BE2C (cell line): ENCODE measurements around the gene PRKN.

Source experiments
- DNase-seq: peaks from one replicate; pipeline ENCODE4 v3.0.0-alpha.2; 2020
- H3K27me3 ChIP-seq: fragments of 250-450 bp; sonication (Bioruptor Pico); 2 replicates; pipeline ENCODE4 v1.5.1; 2020; ENCODE audit warnings: mild to moderate bottlenecking
- H3K36me3 ChIP-seq: fragments of 250-450 bp; sonication (Bioruptor Pico); 2 replicates; pipeline ENCODE4 v1.5.1; 2020; ENCODE audit warnings: mild to moderate bottlenecking
- H3K4me1 ChIP-seq: fragments of 250-450 bp; sonication (Bioruptor Pico); 2 replicates; pipeline ENCODE4 v1.5.1; 2020
- H3K4me3 ChIP-seq: 2 replicates; pipeline ENCODE4 v1.5.1; 2011; ENCODE audit warnings: low read depth, low read length
- H3K9me3 ChIP-seq: fragments of 250-450 bp; sonication (Bioruptor Pico); 2 replicates; pipeline ENCODE4 v1.5.1; 2020
- TF ChIP-seq, protein P1 (sequence below): IDR thresholded peaks from 2 replicates; pipeline ENCODE4 v1.5.1; 2012; ENCODE audit warnings: mild to moderate bottlenecking, low read depth, low read length

PRKN gene

DNA sequence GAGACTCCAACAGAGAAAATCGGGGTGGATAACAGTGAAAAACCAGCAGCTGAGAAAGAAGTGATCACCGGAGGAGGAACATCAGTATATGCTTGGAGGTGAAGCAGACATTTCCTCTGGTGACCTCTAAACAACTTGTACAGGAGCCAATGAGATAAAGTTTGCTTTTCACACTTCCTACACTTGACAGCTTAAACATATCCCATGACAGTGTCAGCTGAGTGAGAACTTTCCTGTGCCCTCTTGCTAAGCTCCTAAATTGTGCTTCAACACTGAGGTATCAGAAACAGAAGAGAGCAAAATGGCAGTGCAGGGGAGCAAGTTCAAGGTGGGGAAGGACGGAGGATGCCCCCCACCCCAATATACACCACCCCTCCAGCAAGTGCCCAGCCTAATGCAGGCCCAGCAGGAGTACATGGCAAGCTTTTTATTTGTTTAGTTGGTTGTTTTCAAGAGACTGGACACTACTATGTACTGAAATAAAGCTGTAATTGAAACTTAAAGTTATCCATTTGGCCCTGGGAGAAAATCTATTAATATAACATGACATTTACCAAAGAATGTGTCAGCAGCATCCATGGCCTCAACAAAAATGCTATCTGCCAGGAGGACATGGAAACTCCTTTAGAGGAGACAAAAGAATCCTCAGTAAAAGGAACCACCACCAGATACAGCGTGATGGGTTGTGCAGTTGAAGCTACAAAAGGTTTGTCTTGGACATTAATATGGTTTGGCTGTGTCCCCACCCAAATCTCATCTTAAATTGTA, 540.2 kb downstream of the PRKN start:
- Histone ChIP-seq H3K27me3 (no peaks in the 10 kb centered on the region), H3K4me3 (no peak overlapping the region), H3K36me3 (no peaks in the 10 kb centered on the region), H3K9me3 (no peaks in the 10 kb centered on the region), H3K4me1 (no peaks in the 10 kb centered on the region)
- DNase-seq, result no peak
- TF ChIP-seq, protein P1, sequence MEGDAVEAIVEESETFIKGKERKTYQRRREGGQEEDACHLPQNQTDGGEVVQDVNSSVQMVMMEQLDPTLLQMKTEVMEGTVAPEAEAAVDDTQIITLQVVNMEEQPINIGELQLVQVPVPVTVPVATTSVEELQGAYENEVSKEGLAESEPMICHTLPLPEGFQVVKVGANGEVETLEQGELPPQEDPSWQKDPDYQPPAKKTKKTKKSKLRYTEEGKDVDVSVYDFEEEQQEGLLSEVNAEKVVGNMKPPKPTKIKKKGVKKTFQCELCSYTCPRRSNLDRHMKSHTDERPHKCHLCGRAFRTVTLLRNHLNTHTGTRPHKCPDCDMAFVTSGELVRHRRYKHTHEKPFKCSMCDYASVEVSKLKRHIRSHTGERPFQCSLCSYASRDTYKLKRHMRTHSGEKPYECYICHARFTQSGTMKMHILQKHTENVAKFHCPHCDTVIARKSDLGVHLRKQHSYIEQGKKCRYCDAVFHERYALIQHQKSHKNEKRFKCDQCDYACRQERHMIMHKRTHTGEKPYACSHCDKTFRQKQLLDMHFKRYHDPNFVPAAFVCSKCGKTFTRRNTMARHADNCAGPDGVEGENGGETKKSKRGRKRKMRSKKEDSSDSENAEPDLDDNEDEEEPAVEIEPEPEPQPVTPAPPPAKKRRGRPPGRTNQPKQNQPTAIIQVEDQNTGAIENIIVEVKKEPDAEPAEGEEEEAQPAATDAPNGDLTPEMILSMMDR, result no peak

DNA sequence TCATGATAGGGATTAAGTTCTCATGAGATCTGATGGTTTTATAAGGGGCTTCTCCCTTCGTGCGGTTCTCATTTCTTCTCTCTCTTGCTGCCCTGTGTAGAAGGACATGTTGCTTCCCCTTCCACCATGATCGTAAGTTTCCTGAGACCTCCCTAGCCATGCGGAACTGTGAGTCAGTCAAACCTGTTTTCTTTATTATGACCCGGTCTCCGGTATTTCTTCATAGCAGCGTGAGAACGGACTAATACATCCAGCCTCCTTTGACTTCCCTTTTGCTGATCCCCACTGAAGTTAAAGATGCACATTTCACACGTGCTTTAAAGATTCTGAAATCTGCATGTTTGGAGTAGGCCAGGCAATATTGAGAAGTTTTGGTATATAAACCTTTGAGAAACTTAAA, 543.1 kb downstream of the PRKN start:
- TF ChIP-seq, protein P1, result no peak
- Histone ChIP-seq H3K4me3 (no peak overlapping the region), H3K9me3 (no peaks in the 10 kb centered on the region), H3K4me1 (no peaks in the 10 kb centered on the region), H3K27me3 (no peaks in the 10 kb centered on the region), H3K36me3 (no peaks in the 10 kb centered on the region)
- no peak for DNase-seq

DNA sequence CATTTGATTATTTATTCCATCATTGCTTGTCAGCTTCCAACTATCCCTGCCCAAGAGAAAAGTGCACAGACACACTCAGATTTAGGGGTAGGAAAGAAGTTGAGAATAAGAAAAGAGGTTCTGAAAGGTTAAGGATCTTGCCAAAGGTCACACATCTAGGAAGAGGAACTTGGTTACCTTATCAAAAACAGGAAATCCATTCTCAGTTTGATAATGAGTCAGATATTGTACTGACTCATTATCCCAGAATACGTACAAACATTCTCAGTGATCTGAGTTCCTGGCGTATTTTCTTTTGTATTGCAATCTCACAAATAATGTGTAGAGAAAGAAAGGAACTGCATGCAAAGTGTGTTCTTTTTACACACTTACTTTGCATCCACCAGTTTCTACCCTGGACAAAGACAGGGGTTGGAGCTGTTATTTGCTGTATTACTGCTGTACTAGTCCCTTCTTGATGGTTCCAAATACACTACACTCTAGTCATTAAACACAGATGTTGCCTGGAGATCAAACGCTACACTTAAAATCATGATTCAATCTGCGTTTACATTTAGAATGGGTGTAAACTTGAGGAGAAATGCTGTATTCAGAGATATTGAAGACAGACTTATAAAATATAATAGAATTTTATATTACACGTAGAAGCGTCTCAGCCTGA, 545.7 kb downstream of the PRKN start:
- Histone ChIP-seq H3K4me3 (no peak overlapping the region), H3K36me3 (no peaks in the 10 kb centered on the region), H3K27me3 (no peaks in the 10 kb centered on the region), H3K4me1 (no peaks in the 10 kb centered on the region; the same call in 1 of the 2 replicates), H3K9me3 (no peaks in the 10 kb centered on the region)
- no peak for DNase-seq
- TF ChIP-seq, protein P1, result no peak

DNA sequence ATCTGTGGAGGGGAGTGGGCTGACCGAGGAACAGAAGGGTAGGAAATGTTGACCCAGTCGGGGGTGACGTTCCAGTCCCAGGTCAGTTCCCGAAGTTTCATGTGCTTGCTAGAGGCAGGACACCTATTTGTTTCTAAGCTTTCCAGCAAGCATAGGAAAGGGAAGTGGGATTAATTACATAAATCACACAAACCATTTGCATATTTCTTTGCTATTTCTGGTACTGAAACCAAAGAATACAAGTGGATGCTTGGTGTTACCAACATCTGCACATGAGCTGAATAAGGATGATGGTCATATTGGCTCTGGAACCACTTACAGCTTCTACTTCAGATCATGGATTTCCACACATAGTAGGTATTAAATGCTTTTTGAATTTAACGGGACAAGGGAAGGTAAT, 546.5 kb downstream of the PRKN start:
- H3K27me3 ChIP-seq, result no peaks in the 10 kb centered on the region
- TF ChIP-seq, protein P1, result no peak
- H3K4me3 ChIP-seq, result no peak overlapping the region
- H3K36me3 ChIP-seq, result no peaks in the 10 kb centered on the region
- no peaks in the 10 kb centered on the region for H3K9me3 ChIP-seq
- no peaks in the 10 kb centered on the region; the same call in 1 of the 2 replicates for H3K4me1 ChIP-seq
- no peak for DNase-seq

DNA sequence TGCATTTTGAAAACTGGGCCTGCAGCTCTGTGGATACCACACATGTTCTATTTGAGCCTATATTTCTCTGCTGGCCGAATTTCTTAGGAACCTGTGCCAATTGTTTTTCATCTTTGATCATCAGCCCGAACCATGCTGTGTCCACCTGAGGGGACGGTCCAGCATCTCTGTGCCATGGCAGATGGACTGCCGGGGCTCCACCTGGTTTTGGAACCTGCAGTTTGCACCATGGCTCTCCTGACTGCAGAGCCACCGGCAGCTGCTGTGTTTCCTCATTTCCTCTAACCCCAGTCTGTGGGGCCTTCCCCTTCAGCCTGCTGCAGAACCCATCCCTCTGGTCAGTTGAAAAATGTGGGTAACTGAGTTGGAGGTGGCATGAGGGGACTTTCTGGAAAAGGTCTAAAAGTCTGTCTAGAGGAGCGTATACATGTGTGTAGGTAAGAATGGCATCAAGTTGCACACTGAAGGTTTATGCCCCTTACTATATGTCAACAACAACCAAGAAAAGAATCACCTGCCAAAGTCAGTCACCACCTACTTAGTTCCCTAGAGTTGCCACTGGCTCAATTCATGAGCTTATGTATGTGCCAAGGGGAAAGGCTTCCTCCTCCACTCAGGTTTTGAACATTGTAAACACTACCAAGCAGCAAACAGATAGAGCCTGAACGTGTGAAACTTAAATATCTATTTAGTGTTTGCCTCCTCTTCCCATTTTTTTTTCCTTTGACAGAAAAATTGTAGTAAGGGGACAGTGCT, 548.2 kb downstream of the PRKN start:
- Histone ChIP-seq H3K9me3 (no peaks in the 10 kb centered on the region), H3K4me3 (no peak overlapping the region), H3K4me1 (no peaks in the 10 kb centered on the region; the same call in 1 of the 2 replicates), H3K36me3 (no peaks in the 10 kb centered on the region), H3K27me3 (no peaks in the 10 kb centered on the region)
- DNase-seq, result no peak
- TF ChIP-seq, protein P1, result no peak
